ENCODE measurements around the gene EMD. TPM values are rescaled to one million over a fixed set of nuclear protein-coding genes. Genes with fewer than 3 reads are reported as not detected.

Gene EMD
- total RNA-seq, 1 experiment from 2014 or later: 48.7 TPM

DNA sequence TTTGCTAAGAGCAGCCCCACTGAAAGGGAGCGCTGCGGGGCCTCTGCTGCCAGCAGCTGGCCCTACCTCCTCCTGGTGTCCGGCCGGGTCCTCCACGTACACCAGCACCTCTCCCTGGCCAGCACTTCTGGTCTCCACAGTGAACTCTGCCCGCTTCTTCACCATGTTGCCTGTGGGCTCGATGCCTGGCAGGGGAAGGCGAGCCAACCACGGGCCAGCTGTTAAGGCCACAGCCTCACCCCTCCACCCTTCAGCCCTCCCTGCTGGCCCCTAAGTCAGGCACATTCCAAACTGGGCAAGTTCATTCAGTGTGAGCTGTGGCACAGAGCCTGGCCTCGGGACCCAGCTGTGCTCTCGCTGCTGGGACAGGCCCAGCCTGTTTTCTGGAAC is 12.4 kb upstream of the EMD start:
- peak; percentile 38 for DNase-seq
- no peaks in the 10 kb centered on the region for H3K9me3 ChIP-seq
- H3K36me3 ChIP-seq: peaks cover 81% of the 10 kb centered on the region
- H3K4me3 ChIP-seq: no peak overlapping the region
- H3K27me3 ChIP-seq: no peaks in the 10 kb centered on the region

- no peak for DNase-seq
Observed at GRCh38 chrX:154367474-154368308, 11.4 kb upstream of the EMD start.

GRCh38 chrX:154368630-154369448 is 10.3 kb upstream of the EMD start:
- peak; percentile 91 for DNase-seq
- no peaks in the 10 kb centered on the region for H3K27me3 ChIP-seq
- H3K36me3 ChIP-seq: peaks cover 63% of the 10 kb centered on the region
- no peaks in the 10 kb centered on the region for H3K9me3 ChIP-seq
- H3K4me3 ChIP-seq: peak overlapping the region; percentile 81

More at GRCh38 chrX:154367474-154368308, 11.4 kb upstream of the EMD start:
- H3K4me3 ChIP-seq: peak overlapping the region; percentile 81
- H3K9me3 ChIP-seq: no peaks in the 10 kb centered on the region
- peaks cover 71% of the 10 kb centered on the region for H3K36me3 ChIP-seq
- H3K27me3 ChIP-seq: no peaks in the 10 kb centered on the region

- peak overlapping the region; percentile 81 for H3K4me3 ChIP-seq
- H3K36me3 ChIP-seq: peaks cover 55% of the 10 kb centered on the region
- no peaks in the 10 kb centered on the region for H3K27me3 ChIP-seq
- no peaks in the 10 kb centered on the region for H3K9me3 ChIP-seq
- DNase-seq: peak; percentile 92
Observed at GRCh38 chrX:154369449-154370299, 9.4 kb upstream of the EMD start.

DNA sequence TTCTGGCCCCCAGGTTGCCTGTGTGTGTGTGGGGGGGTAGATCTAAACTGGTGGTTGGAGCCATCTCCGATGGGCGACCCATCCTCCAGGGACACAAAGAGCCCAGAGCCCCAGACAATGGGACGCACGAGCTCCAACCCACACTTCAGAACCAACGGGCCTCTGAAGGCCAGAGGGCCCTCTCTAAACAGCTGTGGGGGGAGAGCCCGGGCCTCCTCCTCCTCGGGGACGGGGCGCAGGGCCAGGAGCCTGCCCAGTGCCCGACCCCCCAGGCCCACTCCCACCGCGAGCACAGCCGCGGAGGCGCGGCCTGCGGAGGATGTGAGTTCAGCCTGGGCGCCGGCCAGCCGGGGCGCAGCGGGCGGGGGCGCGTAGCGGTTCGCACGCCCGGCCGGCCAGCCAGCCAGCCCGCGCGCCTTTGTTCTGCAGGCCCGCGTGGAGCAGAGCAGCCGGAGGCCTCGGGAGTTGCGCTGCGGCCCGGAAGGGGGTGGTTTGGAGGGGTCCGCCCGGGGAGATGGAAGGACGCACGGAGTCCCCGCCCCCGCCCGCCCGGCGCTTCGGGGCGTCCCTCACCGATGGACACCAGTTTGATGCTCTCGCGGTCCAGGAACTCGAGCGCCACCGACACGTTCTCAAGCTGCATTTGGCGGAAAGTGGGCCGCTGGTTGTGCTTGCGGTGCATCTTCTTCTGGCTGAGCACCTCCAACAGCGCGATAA is 8.6 kb upstream of the EMD start:
- Histone ChIP-seq H3K4me3 (peak overlapping the region; percentile 81), H3K36me3 (peaks cover 47% of the 10 kb centered on the region), H3K9me3 (no peaks in the 10 kb centered on the region), H3K27me3 (no peaks in the 10 kb centered on the region)
- DNase-seq: peak; percentile 59

- H3K9me3 ChIP-seq: no peaks in the 10 kb centered on the region
- DNase-seq: peak; percentile 94
- peak overlapping the region; percentile 81 for H3K4me3 ChIP-seq
- no peaks in the 10 kb centered on the region for H3K27me3 ChIP-seq
- peaks cover 40% of the 10 kb centered on the region for H3K36me3 ChIP-seq
Observed at GRCh38 chrX:154371017-154371788, 7.9 kb upstream of the EMD start.

DNA sequence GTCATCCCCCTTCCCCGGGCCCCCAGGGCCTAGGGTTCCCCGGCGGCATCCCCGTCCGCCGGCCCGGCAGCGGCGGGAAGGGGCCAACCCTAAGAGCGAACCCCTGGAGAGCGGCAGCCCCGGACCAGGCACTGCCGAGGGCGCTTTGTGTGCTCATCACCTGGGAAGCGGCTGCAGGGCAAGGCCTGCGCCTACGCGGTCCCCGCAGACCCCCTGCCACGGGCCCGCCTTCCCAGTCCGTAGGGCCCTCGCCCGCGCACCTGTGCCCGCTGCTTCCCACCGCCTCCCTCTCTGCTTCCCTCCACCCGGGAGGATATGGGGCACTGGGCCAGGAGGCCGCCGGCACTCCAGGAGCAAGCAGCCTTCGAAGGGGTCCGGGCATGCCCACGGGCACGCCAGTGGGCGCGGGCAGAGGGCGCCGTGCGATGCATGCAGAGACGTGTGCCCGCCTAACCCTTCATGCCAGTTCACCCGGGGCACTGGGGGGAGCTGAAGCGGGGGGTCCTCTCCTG is 7.2 kb upstream of the EMD start:
- Histone ChIP-seq H3K27me3 (no peaks in the 10 kb centered on the region), H3K4me3 (peak overlapping the region; percentile 81), H3K36me3 (peaks cover 33% of the 10 kb centered on the region), H3K9me3 (no peaks in the 10 kb centered on the region)
- DNase-seq: no peak

DNA sequence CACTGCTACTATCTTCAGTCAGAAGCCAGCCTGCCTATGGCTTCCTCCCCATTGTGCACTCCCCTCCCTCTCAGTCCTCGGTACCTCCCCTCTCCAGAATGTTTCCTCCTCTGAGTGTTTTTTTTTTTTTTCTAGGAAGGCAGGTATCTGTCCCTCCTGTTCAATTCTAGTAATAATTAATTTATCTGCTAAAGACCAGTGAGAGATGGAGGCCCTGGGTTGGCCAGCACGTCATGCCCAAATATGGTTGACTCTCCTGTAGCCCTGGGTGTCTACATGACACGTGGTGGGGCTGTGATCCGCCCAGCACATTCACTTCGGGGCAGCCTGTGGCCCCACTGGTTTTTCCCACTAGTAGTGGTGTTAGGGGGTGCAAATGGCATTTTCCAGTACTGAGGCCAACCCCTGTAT is 6.5 kb upstream of the EMD start:
- Histone ChIP-seq H3K4me3 (no peak overlapping the region), H3K36me3 (peaks cover 25% of the 10 kb centered on the region), H3K27me3 (no peaks in the 10 kb centered on the region), H3K9me3 (no peaks in the 10 kb centered on the region)
- DNase-seq: no peak

GRCh38 chrX:154373340-154374306 is 5.5 kb upstream of the EMD start:
- peak overlapping the region; percentile 53 for H3K4me3 ChIP-seq
- peaks cover 15% of the 10 kb centered on the region for H3K36me3 ChIP-seq
- H3K27me3 ChIP-seq: no peaks in the 10 kb centered on the region
- DNase-seq: peak; percentile 74
- no peaks in the 10 kb centered on the region for H3K9me3 ChIP-seq

DNA sequence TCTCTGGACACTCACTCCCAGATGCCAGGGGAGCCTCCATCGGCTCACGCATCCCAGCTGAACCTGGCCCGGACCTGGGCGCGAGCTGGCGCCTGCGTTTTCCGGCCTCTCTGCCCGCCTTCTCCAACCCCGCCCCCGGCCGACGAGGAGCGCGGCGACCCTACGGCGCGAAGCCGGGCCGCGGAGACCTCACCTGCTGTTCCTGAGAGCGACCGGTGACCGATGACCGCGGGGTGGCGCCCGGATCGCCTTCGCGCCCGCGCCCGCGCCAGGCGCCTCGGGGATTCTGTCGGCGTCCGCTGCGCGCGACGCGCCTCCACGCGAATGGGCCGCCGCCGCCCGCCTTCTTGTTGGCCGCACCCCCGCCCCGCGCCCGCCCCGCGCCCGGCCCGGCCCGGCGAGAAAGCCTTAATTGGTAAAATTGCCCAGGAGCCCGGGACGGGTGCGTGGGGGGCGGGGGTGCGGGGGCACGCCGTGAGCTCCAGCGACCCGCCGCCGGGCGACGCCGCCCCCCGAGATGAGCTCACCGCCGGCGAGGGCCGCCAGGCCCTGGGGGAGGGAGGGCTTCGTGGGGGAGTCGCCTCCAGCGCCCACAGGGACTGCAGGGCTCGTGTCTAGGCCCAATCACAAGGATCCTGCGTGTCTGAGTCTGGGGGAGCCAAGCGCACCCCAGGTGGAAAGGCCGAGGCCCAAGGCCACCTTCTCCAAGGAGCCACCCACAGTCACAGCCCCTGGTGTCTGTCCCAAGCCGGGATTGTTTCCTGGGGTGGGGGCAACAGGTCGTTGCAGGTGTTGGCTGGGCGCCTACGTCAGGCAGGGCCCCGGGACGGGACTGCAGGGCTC is 4.6 kb upstream of the EMD start, which contains the start of gene FLNA:
TSS of gene FLNA (minus strand) at position 322 of the 843 bp plus-strand sequence. CDS start 3,389 bp downstream, outside the sequence.
- peaks cover 12% of the 10 kb centered on the region for H3K36me3 ChIP-seq
- no peaks in the 10 kb centered on the region for H3K27me3 ChIP-seq
- H3K9me3 ChIP-seq: no peaks in the 10 kb centered on the region
- DNase-seq: peak; percentile 54
- peak within 1 kb of the TSS; percentile 53 for H3K4me3 ChIP-seq

- H3K4me3 ChIP-seq: peak overlapping the region; percentile 33
- peaks cover 9% of the 10 kb centered on the region for H3K36me3 ChIP-seq
- no peaks in the 10 kb centered on the region for H3K9me3 ChIP-seq
- no peak for DNase-seq
- H3K27me3 ChIP-seq: no peaks in the 10 kb centered on the region
Observed at GRCh38 chrX:154375156-154375504, 4.0 kb upstream of the EMD start.

GRCh38 chrX:154376774-154377173 is 2.3 kb upstream of the EMD start:
- Histone ChIP-seq H3K36me3 (peaks cover 3% of the 10 kb centered on the region; the same call in 1 of the 2 replicates), H3K4me3 (no peak overlapping the region), H3K27me3 (no peaks in the 10 kb centered on the region), H3K9me3 (no peaks in the 10 kb centered on the region)
- DNase-seq: no peak

- peak; percentile 83 for DNase-seq
- peak overlapping the region; percentile 50 for H3K4me3 ChIP-seq
- no peaks in the 10 kb centered on the region for H3K27me3 ChIP-seq
- no peaks in the 10 kb centered on the region for H3K9me3 ChIP-seq
- H3K36me3 ChIP-seq: peaks cover 3% of the 10 kb centered on the region
Observed at GRCh38 chrX:154378059-154378798, 866 bp upstream of the EMD start.
